HK-2 (cell line): Measurements from ENCODE around the gene SORBS1.
A peak's percentile ranks its signal among the peaks of the same experiment; 100 is the strongest.

ENCODE experiments used
- DNase-seq: peaks from one replicate; pipeline ENCODE4 v3.0.0-alpha.2; 2018; ENCODE audit not compliant: unreplicated experiment

SORBS1 gene

GRCh38 chr10:95539560-95540284, 21.4 kb downstream of the SORBS1 start:
- DNase-seq, result no peak

GRCh38 chr10:95538412-95538811, 22.8 kb downstream of the SORBS1 start:
- DNase-seq, result no peak

GRCh38 chr10:95537542-95537927, 23.6 kb downstream of the SORBS1 start:
- DNase-seq, result peak; percentile 42

DNA sequence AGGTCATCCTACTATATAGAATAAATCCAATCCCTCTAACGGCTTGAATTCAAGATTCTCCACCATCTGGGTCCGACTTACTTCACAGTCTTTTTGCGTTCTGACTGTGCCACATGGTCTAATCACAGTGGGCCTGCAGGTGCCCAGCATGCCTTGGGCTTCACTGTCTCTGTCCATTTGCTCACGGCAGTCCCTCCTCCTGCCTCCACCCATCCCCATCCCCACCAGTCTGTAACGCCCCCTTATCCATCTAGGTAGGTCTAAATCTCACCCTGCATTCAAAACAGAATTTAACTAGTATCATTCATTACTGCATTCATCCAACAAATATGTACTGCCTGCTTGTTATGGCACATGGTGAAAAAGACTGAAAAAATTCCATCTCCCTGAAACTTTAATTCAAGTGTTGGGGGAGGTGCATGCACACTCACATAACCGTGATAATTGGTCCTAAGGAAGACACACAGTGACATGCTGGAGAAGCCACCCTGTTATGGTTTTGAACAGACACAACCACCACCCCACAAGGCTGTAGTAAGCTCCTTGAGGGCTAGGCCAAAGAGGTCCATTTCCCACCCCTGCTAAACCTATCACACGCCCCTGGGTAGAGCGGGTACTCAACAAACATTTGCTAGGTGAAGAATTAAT, 24.2 kb downstream of the SORBS1 start:
- no peak for DNase-seq

DNA sequence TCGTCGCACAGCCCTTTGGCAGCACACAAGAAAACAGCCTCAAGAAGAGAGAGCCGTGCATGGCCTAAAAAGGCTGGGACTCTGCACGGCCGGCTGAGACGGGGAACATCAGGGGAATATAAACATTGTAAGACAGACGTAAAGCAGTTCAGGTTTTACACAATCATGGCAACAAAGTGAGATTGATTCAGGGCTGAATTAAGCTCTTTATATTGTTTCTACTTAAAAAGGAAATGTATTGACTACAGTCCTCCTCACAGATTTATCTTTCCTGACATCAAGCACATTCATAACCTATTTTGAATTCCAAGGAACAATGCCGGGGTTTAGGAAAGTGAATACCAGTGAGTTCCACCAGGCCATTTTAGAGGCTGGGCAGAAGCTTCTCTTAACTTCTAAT, 25.2 kb downstream of the SORBS1 start:
- no peak for DNase-seq

DNA sequence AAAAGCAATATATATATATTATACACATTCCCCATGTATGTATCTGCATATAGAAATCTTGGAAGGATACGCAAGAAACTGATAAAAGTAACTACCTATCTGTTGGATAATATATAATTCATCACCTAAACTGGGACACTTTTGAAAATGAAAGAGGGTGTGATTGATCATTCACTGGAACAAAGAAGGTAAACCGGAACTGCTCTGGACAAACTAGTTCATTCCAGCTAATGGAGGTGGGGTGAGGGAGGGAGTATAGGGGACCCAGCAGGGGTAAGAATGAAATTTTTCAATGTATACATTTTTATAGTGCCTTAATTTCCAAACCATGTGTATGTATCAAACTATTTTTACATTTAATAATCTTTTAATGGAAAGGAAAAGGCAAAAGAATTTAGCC, 25.6 kb downstream of the SORBS1 start:
- no peak for DNase-seq

- DNase-seq, result no peak
Observed at GRCh38 chr10:95533590-95533989, 27.6 kb downstream of the SORBS1 start.

DNA sequence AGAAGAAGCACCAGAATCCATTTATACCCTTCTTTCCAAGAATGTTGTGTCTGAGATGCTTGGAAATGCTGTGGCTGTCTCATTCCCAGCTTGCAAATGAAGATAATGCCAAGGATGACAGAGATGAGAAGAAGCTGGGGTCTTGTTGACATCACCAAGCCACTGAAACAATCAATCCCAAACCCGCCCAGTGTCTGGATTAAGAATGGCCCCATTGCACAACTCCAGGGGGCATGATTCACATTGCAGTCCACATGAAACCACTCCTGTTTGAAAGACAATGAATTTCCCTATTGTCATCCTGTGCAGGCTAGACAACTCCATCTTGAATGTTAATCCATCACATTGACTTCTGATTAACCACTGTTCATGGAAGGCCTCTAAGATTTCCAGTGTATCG, 28.6 kb downstream of the SORBS1 start:
- DNase-seq, result no peak

DNA sequence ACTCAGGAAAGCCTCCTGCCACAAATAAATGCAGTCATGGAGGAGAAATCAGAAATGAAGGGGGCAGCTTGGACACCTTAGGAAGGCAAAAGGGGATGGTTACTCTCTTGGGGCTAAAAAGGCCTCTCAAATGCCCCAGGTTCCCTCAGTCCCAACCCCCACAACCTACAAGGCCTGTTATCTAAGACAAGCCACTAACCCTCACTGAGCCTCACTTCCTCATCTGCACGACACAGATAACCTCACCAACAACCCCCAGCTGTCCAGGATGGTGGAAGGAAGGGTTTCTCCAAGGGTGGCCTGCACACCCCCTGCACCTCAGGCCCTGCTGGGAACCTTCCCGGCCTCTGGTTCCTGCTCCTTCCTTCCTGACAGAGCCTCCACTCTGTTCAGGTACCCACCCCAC, 29.2 kb downstream of the SORBS1 start:
- no peak for DNase-seq

GRCh38 chr10:95531058-95531809, 29.9 kb downstream of the SORBS1 start:
- DNase-seq, result no peak

DNA sequence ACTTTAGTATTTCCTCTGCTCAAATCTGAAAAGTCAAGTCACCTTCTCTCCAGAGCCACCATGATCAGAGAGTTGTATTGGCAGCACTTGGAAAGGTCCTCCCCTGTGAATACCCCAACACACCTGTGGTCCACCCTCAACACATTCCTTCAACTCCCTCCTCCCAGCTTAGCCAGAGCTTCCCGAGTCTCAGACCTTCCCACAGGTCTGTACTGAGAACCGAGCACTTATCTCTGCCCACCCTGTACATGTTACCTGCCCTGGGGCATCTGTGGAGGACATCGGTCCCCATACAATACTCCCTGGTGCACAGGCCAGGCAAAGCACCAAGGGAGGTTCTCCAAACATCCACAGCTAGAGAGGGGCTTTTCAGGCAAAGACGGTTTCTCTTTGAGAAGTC, 30.6 kb downstream of the SORBS1 start:
- DNase-seq, result no peak

DNA sequence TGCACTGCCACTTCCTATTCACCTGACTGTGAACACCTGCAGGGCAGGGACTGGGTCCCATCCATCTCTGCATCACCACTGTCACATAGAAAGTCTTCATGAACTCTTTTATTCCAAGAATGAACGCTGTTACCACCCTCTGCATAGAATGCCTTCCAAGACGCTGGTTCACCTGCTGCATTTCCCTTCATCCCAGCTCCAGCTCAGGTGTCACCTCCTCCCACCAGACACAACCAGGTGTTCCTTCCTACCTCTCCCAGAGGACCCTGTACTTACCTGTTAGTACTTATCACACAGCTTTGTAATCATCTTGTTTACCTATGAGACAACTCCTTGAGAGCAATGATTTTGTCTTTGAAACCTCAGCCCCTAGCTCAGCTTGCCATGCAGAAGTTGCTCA, 31.1 kb downstream of the SORBS1 start:
- DNase-seq, result no peak

- DNase-seq, result no peak
Observed at GRCh38 chr10:95526044-95526443, 35.1 kb downstream of the SORBS1 start.

GRCh38 chr10:95525033-95525418, 36.1 kb downstream of the SORBS1 start:
- no peak for DNase-seq

GRCh38 chr10:95524358-95525032, 36.7 kb downstream of the SORBS1 start:
- no peak for DNase-seq

GRCh38 chr10:95522117-95522516, 39.1 kb downstream of the SORBS1 start:
- DNase-seq, result no peak

- DNase-seq, result no peak
Observed at GRCh38 chr10:95520617-95521016, 40.6 kb downstream of the SORBS1 start.

- DNase-seq, result no peak
Observed at GRCh38 chr10:95518455-95519452, 42.4 kb downstream of the SORBS1 start.

DNA sequence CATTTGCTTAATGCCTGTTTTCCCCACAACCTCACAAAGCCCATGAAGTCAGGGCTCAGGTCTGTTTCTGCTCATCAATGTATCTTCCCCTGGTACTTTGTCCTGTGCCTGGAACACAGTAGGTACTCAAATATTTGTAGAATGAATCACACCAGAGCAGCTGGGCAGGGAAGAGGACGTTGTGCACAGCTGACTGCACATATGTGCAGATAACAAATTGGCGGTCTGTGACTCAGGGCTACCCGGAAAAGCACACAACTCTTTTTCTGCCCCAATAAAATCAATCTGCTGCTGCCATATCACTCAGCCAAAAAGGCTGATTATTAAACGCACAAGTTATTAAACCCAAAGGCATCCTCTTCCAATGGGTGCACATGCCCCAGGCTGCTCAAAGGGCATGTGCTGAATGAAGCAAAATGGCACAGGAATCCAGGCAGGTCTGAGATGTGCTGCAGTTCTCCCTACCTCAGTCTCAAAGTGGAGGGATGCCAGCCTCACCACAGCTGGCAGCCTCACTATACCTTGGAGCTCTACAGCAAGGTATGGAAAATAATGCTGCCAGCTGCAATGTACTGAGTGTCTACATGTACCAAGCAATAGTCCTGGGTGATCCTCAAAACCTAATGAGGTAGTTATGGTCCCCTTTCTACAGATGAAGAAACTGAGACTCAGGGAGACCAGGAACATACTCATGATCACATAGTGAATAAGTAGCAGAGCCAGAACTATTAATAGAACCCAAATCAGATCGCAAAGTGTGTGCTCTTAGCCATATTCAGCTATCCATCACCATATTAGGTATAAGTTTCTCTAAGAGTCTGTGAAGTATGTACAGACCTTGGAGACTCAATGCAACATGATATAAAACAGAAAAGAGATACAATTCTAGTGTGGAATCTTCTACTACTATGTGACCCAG, 43.4 kb downstream of the SORBS1 start:
- DNase-seq, result peak; percentile 71

- no peak for DNase-seq
Observed at GRCh38 chr10:95516774-95517373, 44.3 kb downstream of the SORBS1 start.
